GM12891 (cell line): Measurements from ENCODE around the gene TFAP2B.

Source experiments
- POLR2A ChIP-seq: IDR thresholded peaks from 2 replicates; pipeline ENCODE4 v1.6.1; 2011; ENCODE audit warnings: low read depth, low read length, control low read depth
- POLR2AphosphoS5 ChIP-seq: IDR thresholded peaks from 2 replicates; pipeline ENCODE4 v1.6.1; 2011; ENCODE audit warnings: low read depth, low read length, control low read depth
- POU2F2 ChIP-seq: IDR thresholded peaks from 2 replicates; pipeline ENCODE4 v1.6.1; 2011; ENCODE audit warnings: low read depth, mild to moderate bottlenecking, control low read depth, low read length, moderate library complexity
- SPI1 ChIP-seq: IDR thresholded peaks from 2 replicates; pipeline ENCODE4 v1.6.1; 2011; ENCODE audit warnings: low read depth, low read length, control low read depth

- no peak for TF ChIP-seq SPI1
- TF ChIP-seq POU2F2 = no peak
- no peak for TF ChIP-seq POLR2AphosphoS5
- TF ChIP-seq POLR2A = no peak
Observed at GRCh38 chr6:50842446-50842845, 23.8 kb downstream of the TFAP2B start.
